GM19035 (cell line): ENCODE results near the gene KCTD4.

ENCODE experiments used
- ATAC-seq: cut with Tn5 transposase; IDR thresholded peaks from one replicate; pipeline ENCODE4 v1.9.1; 2021; ENCODE audit not compliant: unreplicated experiment

KCTD4 gene

DNA sequence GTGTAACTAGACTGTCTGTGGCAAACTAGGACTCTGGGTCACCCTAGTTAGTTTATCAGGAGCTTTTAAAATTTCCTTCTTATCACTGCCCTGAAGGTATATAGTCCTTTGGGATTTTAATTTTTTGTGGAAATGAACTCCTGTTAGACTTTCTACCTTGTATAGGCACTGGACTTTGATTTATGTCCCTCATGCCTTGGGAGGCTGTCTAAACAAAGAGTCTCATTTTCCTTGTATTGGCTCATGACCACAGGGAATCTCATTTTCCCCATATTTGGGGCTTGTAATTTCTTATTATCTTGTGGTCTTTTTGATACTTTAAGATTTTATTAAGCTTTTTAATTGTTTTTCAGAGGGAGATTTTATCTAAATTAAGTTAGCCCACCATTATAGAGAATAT is 21.4 kb downstream of the KCTD4 start:
- ATAC-seq = no peak

DNA sequence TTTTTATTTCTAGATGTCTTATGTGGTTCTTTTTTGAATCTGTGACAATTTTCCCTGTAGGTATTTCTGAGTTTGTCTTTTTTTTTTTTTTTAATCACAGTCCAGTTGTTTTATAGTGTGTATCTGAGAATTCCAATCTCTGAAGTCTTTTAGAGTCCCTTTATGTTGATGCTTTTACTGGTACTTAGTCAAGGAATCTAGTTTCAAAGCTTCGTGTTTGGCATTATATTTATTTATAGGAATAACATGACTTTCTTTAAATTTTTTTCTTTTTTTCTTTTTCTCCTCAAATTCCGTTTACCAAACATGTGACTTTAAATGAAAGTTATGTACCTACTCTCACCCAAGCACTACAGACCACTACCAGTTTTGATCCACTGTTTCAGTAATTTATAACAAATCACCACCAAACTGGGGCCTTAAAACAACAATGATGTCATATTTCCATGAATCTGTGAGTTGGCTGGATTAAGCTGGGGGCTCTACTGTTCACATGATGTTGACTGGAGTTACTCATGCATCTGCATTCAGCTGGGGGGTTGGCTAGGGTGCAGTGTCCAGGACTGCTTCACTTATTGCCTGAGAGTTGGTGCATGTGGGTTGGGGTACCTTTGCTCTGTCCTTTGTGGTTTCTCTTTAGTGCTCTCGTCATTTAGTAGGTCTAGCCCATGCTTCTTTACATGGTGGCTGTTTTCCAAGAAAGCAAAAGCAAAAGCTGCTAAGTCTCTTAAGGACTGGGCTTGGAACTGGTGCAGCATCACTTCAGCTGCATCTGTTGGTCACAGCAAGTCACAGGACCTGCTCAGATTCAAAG is 22.3 kb downstream of the KCTD4 start:
- no peak for ATAC-seq

GRCh38 chr13:45174478-45174877 is 26.4 kb downstream of the KCTD4 start:
- ATAC-seq = no peak

- ATAC-seq = no peak
These were observed 32.3 kb downstream of the KCTD4 start for GRCh38 chr13:45168555-45168930.

GRCh38 chr13:45167611-45168554 is 33.0 kb downstream of the KCTD4 start:
- no peak for ATAC-seq

DNA sequence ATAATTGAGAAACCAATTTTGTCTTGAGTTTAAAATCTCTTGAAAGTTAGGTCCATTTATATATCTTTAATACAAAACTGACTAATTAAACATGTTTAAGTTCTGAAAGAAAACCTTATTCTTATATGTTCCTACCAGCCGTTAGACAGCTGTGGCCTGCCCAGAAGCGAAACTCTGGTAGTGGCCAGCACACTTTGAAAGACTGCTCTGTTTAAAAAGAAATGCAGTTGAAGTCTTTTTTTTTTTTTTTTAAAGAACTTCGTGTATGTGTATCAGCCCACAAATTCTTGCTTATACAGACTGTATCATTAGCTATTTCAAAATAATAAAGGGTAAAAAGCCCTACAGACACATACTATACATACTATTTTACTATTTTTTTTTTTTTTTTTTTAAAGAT is 34.0 kb downstream of the KCTD4 start:
- ATAC-seq = no peak

- no peak for ATAC-seq
These were observed 38.0 kb downstream of the KCTD4 start for GRCh38 chr13:45162821-45163220.

GRCh38 chr13:45162194-45162593 is 38.7 kb downstream of the KCTD4 start:
- no peak for ATAC-seq

GRCh38 chr13:45156565-45157361 is 44.1 kb downstream of the KCTD4 start:
- ATAC-seq = no peak

GRCh38 chr13:45149964-45150363 is 50.9 kb downstream of the KCTD4 start:
- ATAC-seq = no peak

GRCh38 chr13:45143346-45143751 is 57.5 kb downstream of the KCTD4 start:
- no peak for ATAC-seq
